Left lung (tissue), 10 donors: ENCODE data around the gene SPRR5. TPM values are rescaled to one million over a fixed set of nuclear protein-coding genes. Genes with fewer than 3 reads are reported as not detected.

Source experiments
- ATAC-seq: fragments of 200-7000 bp; cut with Tn5 transposase; one replicate; pipeline ENCODE4 v1.9.1; 2020; ENCODE audit warnings: moderate library complexity
- DNase-seq, 4 donors: peaks; one replicate each; pipeline ENCODE4 v3.0.0-alpha.2; 2013 to 2020
- H3K27ac ChIP-seq, 2 donors: fragments of 200-600 bp; sonication (generic) in 1 of 2; one replicate each; pipeline versions ENCODE4 v1.5.0 to v1.8.0; 2020 to 2021
- H3K27me3 ChIP-seq, 2 donors: fragments of 200-600 bp; sonication (generic) in 1 of 2; one replicate each; pipeline versions ENCODE4 v1.5.0 to v1.8.0; 2020 to 2021
- H3K36me3 ChIP-seq, 2 donors: fragments of 200-600 bp; sonication (generic) in 1 of 2; one replicate each; pipeline versions ENCODE4 v1.5.0 to v1.8.0; 2020 to 2021
- H3K4me1 ChIP-seq, 2 donors: fragments of 200-600 bp; one replicate each; pipeline ENCODE4 v1.8.0; 2021
- H3K4me3 ChIP-seq, 2 donors: fragments of 200-600 bp; sonication (generic) in 1 of 2; one replicate each; pipeline versions ENCODE4 v1.5.0 to v1.8.0; 2020 to 2021; ENCODE audit warnings: mild to moderate bottlenecking in 1 of 2
- H3K9me3 ChIP-seq, 2 donors: fragments of 200-600 bp; sonication (generic) in 1 of 2; one replicate each; pipeline versions ENCODE4 v1.5.0 to v1.8.0; 2020 to 2021
- CTCF ChIP-seq, 2 donors: fragments of 200-600 bp; sonication (generic) in 1 of 2; IDR thresholded peaks; one replicate each; pipeline versions ENCODE4 v1.5.0 to v1.8.0; 2021; ENCODE audit warnings: antibody characterized with exemption in 2 of 2
- intact Hi-C, 2 donors: fragments of 100-400 bp; cut with DNase I; formaldehyde crosslinking; loops; one replicate each; pipeline versions ENCODE4 v1.11.2 to v1.14.2; 2022
- polyA plus RNA-seq, 6 donors: library from polyadenylated mRNA; unstranded; fragments of 120-200 nt; gene quantifications; one replicate each; pipeline ENCODE4 v1.2.1, GENCODE V29; 2013; ENCODE audit not compliant: insufficient read length in 6 of 6
- total RNA-seq, 2 donors: library from RNA; stranded (reverse); fragmentation: NEBNext Ultra II Directional; extraction: Animal tissue kit (Norgen Biotek cat#: 25700); gene quantifications; one replicate each; pipeline ENCODE4 v1.2.1, GENCODE V29; 2021
- donor health status: DM: no; HTN: yes; CAD: no.
- donor health status: DM: no; HTN: no; CAD: no.

Gene SPRR5
- total and polyA plus RNA-seq, 8 donors: not detected

GRCh38 chr1:152926091-152926490, 20.9 kb upstream of the SPRR5 start:
- Histone ChIP-seq H3K27me3 (no peaks in the 10 kb centered on the region), H3K36me3 (no peaks in the 10 kb centered on the region), H3K4me3 (no peak overlapping the region), H3K9me3 (no peaks in the 10 kb centered on the region), H3K4me1 (no peaks in the 10 kb centered on the region), H3K27ac (no peak overlapping the region)
- DNase-seq: no peak
- TF ChIP-seq CTCF (IDR thresholded peaks at IDR 0.05): no peak
- intact Hi-C loops: no loop called here
- peak; percentile 77 for ATAC-seq

DNA sequence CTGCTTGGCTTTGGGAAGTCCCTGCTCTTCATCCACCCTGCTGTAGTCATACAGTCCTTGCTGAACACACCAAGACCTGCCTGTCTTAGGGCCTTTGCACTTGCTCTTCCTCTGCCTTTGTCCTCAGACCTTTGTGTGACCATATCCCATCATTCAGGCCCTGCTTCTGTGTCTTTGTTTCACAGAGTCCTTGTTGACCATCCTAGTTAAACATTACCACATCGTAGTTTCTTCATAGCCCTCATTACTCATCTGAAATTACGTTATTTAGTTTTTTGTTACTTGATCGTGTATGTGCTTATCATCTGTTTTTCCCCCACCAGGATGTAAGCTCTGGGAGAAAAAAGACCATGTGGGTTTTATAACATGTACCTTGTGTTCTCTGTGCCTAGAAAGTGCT, 18.3 kb upstream of the SPRR5 start:
- no peak for ATAC-seq
- no peak for DNase-seq
- intact Hi-C loops: no loop called here
- Histone ChIP-seq H3K9me3 (no peaks in the 10 kb centered on the region), H3K27ac (no peak overlapping the region), H3K4me3 (no peak overlapping the region), H3K4me1 (no peaks in the 10 kb centered on the region), H3K36me3 (no peaks in the 10 kb centered on the region), H3K27me3 (no peaks in the 10 kb centered on the region)
- no peak for TF ChIP-seq CTCF (IDR thresholded peaks at IDR 0.05)

DNA sequence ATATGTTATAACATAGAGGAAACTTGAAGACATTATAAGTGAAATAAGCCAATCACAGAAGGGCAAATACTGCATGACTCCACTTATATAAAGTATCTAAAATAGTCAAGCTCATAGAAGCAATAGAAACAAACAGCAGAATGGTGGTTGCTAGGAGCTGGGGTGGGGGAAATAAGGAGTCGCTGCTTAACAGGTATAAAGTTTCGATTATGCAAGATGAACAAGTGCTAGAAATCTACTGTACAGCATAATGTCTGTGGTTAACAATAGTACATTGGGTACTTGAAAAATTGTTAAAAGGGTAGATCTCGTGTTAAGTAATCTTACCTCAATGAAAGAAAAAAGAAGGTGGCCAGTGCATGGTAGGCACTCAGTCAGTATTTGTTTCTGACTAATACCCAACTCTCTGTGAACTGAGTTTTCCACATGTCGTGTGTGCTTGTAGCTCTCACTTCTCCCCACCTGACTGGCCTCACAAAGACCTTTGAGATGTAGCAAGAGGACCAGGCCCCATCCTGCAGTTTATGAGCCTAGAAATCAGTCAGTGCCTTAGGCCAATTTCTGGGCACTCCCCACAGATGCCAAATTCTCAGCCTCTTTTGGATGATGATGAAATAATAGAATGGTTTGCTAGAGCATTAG, 14.7 kb upstream of the SPRR5 start:
- H3K4me1 ChIP-seq: no peaks in the 10 kb centered on the region
- no peak overlapping the region for H3K27ac ChIP-seq
- H3K4me3 ChIP-seq: no peak overlapping the region
- DNase-seq: peak in 1 of 4 donors; percentile 6
- H3K36me3 ChIP-seq: no peaks in the 10 kb centered on the region
- H3K27me3 ChIP-seq: peaks cover 0 to 10% of the 10 kb centered on the region in 2 donors
- intact Hi-C loops: no loop called here
- no peaks in the 10 kb centered on the region for H3K9me3 ChIP-seq
- peak; percentile 92 for ATAC-seq
- no peak for TF ChIP-seq CTCF (IDR thresholded peaks at IDR 0.05)

GRCh38 chr1:152933196-152933595, 13.8 kb upstream of the SPRR5 start:
- Histone ChIP-seq H3K27ac (no peak overlapping the region), H3K27me3 (peaks cover 0 to 10% of the 10 kb centered on the region in 2 donors), H3K36me3 (no peaks in the 10 kb centered on the region), H3K4me3 (no peak overlapping the region), H3K9me3 (no peaks in the 10 kb centered on the region), H3K4me1 (no peaks in the 10 kb centered on the region)
- no peak for TF ChIP-seq CTCF (IDR thresholded peaks at IDR 0.05)
- intact Hi-C loops: no loop called here
- DNase-seq: no peak
- ATAC-seq: peak; percentile 17

- Histone ChIP-seq H3K36me3 (no peaks in the 10 kb centered on the region), H3K4me3 (no peak overlapping the region), H3K27ac (no peak overlapping the region), H3K27me3 (peaks cover 0 to 4% of the 10 kb centered on the region in 2 donors), H3K9me3 (no peaks in the 10 kb centered on the region), H3K4me1 (no peaks in the 10 kb centered on the region)
- TF ChIP-seq CTCF (IDR thresholded peaks at IDR 0.05): no peak
- intact Hi-C loops: no loop called here
- ATAC-seq: no peak
- DNase-seq: no peak
Observed at GRCh38 chr1:152940614-152941013, 6.4 kb upstream of the SPRR5 start.
